GM12875 (cell line): ENCODE data around the gene USP43.
"Not testable (repeated sequence)": the region's sequence is repeated elsewhere in the genome, so short reads cannot be mapped to it uniquely, and the experiment has no call there.

Experiments used
- H3K4me3 ChIP-seq: one replicate; pipeline ENCODE4 v1.5.1; 2011; ENCODE audit warnings: low read depth, low read length, control low read depth
- CTCF ChIP-seq: IDR thresholded peaks from 2 replicates; pipeline ENCODE4 v1.5.1; 2011; ENCODE audit warnings: low read depth, mild to moderate bottlenecking, control low read depth, inconsistent platforms, low read length, moderate library complexity, borderline replicate concordance; ENCODE audit not compliant: insufficient read depth

The USP43 gene

GRCh38 chr17:9645851-9646545 lies 681 bp downstream of the USP43 start:
- no peak for TF ChIP-seq CTCF
- no peak overlapping the region for H3K4me3 ChIP-seq

- TF ChIP-seq CTCF, result no peak
- no peak overlapping the region for H3K4me3 ChIP-seq
These were observed 1.2 kb downstream of the USP43 start for GRCh38 chr17:9646546-9646885.

GRCh38 chr17:9647014-9647413 lies 1.7 kb downstream of the USP43 start:
- no peak overlapping the region for H3K4me3 ChIP-seq
- TF ChIP-seq CTCF, result no peak

- no peak overlapping the region for H3K4me3 ChIP-seq
- TF ChIP-seq CTCF, result no peak
These were observed 3.3 kb downstream of the USP43 start for GRCh38 chr17:9648521-9649110.

- H3K4me3 ChIP-seq, result no peak overlapping the region
- no peak for TF ChIP-seq CTCF
These were observed 13.4 kb downstream of the USP43 start for GRCh38 chr17:9658593-9659211.

GRCh38 chr17:9661027-9661426 lies 15.7 kb downstream of the USP43 start:
- no peak for TF ChIP-seq CTCF
- H3K4me3 ChIP-seq, result no peak overlapping the region

GRCh38 chr17:9663511-9663910 lies 18.2 kb downstream of the USP43 start:
- not testable (repeated sequence) for H3K4me3 ChIP-seq
